Activated naive CD4-positive, alpha-beta T cell treated with anti-CD3 and anti-CD28 coated beads, Interleukin-2, amount 10 ng/mL, durations not matched to agents 7 days and 5 days (primary cell): ENCODE data around the gene CHD6.
"Not testable (repeated sequence)": the region's sequence is repeated elsewhere in the genome, so short reads cannot be mapped to it uniquely, and the experiment has no call there.

ENCODE experiments used
- CTCF ChIA-PET: fragments of 350-600 bp; sonication (Branson Sonifier 250); formaldehyde crosslinking; loops from one replicate; lab custom pipeline; 2021; ENCODE audit warnings: antibody characterized with exemption; lab: Charles Lee
- DNase-seq: peaks from one replicate; pipeline ENCODE4 v3.0.0-alpha.2; 2020
- H3K27ac Mint-ChIP-seq: one replicate; pipeline ENCODE4 v1.8.0; 2021; ENCODE audit warnings: mild to moderate bottlenecking, moderate library complexity, mixed read lengths
- H3K27me3 Mint-ChIP-seq: one replicate; pipeline ENCODE4 v1.8.0; 2021; ENCODE audit warnings: mild to moderate bottlenecking, mixed read lengths
- H3K36me3 Mint-ChIP-seq: one replicate; pipeline ENCODE4 v1.8.0; 2021; ENCODE audit warnings: mixed read lengths
- H3K4me1 Mint-ChIP-seq: one replicate; pipeline ENCODE4 v1.8.0; 2021; ENCODE audit warnings: mixed read lengths
- H3K4me3 Mint-ChIP-seq: one replicate; pipeline ENCODE4 v1.8.0; 2021; ENCODE audit warnings: mild to moderate bottlenecking, moderate library complexity, mixed read lengths
- H3K9me3 Mint-ChIP-seq: one replicate; pipeline ENCODE4 v1.8.0; 2021; ENCODE audit warnings: mixed read lengths

CHD6 gene

DNA sequence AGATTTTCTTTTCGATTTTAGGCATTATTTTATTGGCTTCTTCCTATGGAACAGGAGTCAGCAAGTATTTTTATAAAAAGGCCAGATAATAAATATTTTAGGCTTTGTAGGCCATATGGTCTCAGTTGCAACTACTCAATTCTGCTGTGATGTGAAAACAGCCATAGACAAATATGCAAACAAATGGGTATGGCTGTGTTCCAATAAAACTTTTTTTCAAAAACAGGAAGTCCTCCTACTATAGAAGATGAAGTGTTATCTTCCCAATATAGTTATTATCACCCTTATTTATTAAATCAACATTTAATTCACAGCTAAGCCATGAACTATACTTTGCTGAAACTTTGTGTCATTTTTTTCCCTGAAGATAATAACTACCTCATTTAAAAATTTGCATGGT lies 57.2 kb downstream of the CHD6 start:
- Mint-ChIP-seq H3K4me3 (no peak overlapping the region), H3K9me3 (peaks cover 12% of the 10 kb centered on the region), H3K27ac (no peak overlapping the region), H3K36me3 (peaks cover 16% of the 10 kb centered on the region), H3K27me3 (no peaks in the 10 kb centered on the region), H3K4me1 (no peaks in the 10 kb centered on the region)
- DNase-seq = no peak
- CTCF ChIA-PET = no interaction called here

DNA sequence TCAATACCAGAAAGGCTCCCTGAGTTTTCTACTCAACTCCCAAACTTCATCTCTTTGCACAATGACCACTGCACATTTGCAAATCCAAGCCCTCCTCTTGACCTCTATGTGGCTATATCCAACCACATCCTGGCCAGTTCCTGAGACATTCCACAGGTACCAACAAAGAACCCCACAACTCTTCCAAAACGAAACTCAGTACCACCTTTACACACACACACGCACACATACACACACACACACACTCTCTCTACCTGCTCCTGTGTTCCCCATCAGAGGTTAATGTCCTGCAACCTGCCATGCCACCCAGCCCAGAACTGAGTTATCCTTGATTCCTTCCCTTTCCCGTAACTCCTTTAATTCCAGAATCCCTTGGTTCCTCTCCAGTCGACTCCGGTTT lies 58.5 kb downstream of the CHD6 start:
- H3K36me3 Mint-ChIP-seq = peaks cover 12% of the 10 kb centered on the region
- no peak overlapping the region for H3K27ac Mint-ChIP-seq
- H3K4me1 Mint-ChIP-seq = no peaks in the 10 kb centered on the region
- no peak for DNase-seq
- peaks cover 12% of the 10 kb centered on the region for H3K9me3 Mint-ChIP-seq
- no peak overlapping the region for H3K4me3 Mint-ChIP-seq
- CTCF ChIA-PET = no interaction called here
- H3K27me3 Mint-ChIP-seq = no peaks in the 10 kb centered on the region

GRCh38 chr20:41553142-41553879 lies 64.9 kb downstream of the CHD6 start:
- peaks cover 26% of the 10 kb centered on the region for H3K36me3 Mint-ChIP-seq
- no peak overlapping the region for H3K27ac Mint-ChIP-seq
- DNase-seq = no peak
- no peaks in the 10 kb centered on the region for H3K4me1 Mint-ChIP-seq
- no peak overlapping the region for H3K4me3 Mint-ChIP-seq
- peaks cover 28% of the 10 kb centered on the region for H3K9me3 Mint-ChIP-seq
- CTCF ChIA-PET = no interaction called here
- H3K27me3 Mint-ChIP-seq = no peaks in the 10 kb centered on the region

GRCh38 chr20:41552295-41553068 lies 65.7 kb downstream of the CHD6 start:
- no peaks in the 10 kb centered on the region for H3K27me3 Mint-ChIP-seq
- CTCF ChIA-PET = interaction anchor here (1.0 kb wide), 1 partner anchor 25 kb away, joined by 3 read pairs; no protein-coding TSS in a partner anchor
- no peak overlapping the region for H3K27ac Mint-ChIP-seq
- peaks cover 27% of the 10 kb centered on the region for H3K36me3 Mint-ChIP-seq
- H3K9me3 Mint-ChIP-seq = peaks cover 25% of the 10 kb centered on the region
- H3K4me3 Mint-ChIP-seq = no peak overlapping the region
- H3K4me1 Mint-ChIP-seq = no peaks in the 10 kb centered on the region
- DNase-seq = no peak

DNA sequence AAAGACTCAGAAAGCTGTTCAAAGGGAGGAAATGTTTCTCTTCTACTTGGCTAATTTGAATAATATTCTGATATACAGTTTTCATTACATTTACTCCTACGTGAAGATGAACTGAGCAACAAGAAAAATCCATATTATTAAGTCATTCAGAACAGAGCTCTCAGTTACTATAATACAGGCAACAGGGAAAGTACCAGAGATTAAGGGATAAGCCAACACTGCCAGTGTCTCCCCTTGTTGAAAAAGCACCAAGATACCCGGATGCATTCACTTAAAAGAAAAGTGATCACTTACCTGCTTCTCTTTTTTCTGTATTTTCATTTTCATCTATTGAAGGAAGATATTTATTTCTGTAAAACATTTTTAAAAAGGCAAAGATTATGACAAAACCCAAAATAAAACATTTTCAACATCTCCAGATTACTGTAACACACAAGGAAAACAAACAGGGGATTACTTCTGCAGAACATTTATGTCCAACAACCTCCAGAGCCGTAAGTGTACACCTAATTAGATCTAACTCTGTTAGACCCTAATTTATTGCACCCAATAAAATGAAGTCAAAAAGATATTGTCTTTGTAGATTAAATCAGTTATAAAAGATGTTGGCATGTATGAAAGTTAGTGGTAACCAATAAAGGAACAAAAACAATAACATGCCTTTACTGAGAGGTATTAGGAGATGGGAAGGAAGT lies 67.0 kb downstream of the CHD6 start:
- Mint-ChIP-seq H3K27ac (no peak overlapping the region), H3K27me3 (no peaks in the 10 kb centered on the region), H3K4me3 (no peak overlapping the region), H3K9me3 (peaks cover 17% of the 10 kb centered on the region), H3K4me1 (no peaks in the 10 kb centered on the region), H3K36me3 (peaks cover 26% of the 10 kb centered on the region)
- no peak for DNase-seq
- CTCF ChIA-PET = interaction anchor here (1.0 kb wide), 1 partner anchor 24 kb away, joined by 3 read pairs; no protein-coding TSS in a partner anchor

GRCh38 chr20:41547221-41547620 lies 71.0 kb downstream of the CHD6 start:
- Mint-ChIP-seq H3K4me3 (no peak overlapping the region), H3K36me3 (peaks cover 19% of the 10 kb centered on the region), H3K27ac (no peak overlapping the region), H3K27me3 (no peaks in the 10 kb centered on the region), H3K4me1 (no peaks in the 10 kb centered on the region), H3K9me3 (peaks cover 8% of the 10 kb centered on the region)
- no peak for DNase-seq
- CTCF ChIA-PET = no interaction called here

GRCh38 chr20:41546535-41546934 lies 71.6 kb downstream of the CHD6 start:
- Mint-ChIP-seq H3K36me3 (peaks cover 19% of the 10 kb centered on the region), H3K4me1 (no peaks in the 10 kb centered on the region)
- CTCF ChIA-PET = no interaction called here

DNA sequence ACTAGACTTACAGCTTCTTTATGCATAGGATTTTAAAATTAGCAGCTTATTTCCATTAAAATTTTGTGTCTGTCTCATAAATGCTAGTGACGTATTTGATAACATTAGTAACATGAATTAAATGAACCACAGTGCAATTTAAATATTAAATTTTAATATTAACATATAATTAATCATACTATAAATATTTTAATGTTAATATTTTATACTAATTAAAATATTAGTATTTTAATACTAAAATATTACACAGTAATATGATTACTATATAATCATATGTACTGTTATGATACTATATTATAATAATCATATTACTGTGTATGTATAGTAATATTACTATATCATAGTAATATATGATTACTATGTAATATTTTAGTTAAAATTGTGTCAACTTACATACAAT lies 73.7 kb downstream of the CHD6 start:
- H3K36me3 Mint-ChIP-seq = peaks cover 8% of the 10 kb centered on the region
- H3K4me3 Mint-ChIP-seq = no peak overlapping the region
- no peaks in the 10 kb centered on the region for H3K9me3 Mint-ChIP-seq
- no peak overlapping the region for H3K27ac Mint-ChIP-seq
- H3K4me1 Mint-ChIP-seq = no peaks in the 10 kb centered on the region
- H3K27me3 Mint-ChIP-seq = no peaks in the 10 kb centered on the region
- DNase-seq = no peak
- CTCF ChIA-PET = interaction anchor here (0.7 kb wide), 1 partner anchor 14 kb away, joined by 3 read pairs; no protein-coding TSS in a partner anchor

More at GRCh38 chr20:41546535-41546934, 71.6 kb downstream of the CHD6 start:
- Mint-ChIP-seq H3K27ac (no peak overlapping the region), H3K4me3 (no peak overlapping the region), H3K27me3 (no peaks in the 10 kb centered on the region), H3K9me3 (peaks cover 8% of the 10 kb centered on the region)
- no peak for DNase-seq

- no peak overlapping the region for H3K4me3 Mint-ChIP-seq
- H3K36me3 Mint-ChIP-seq = peaks cover 12% of the 10 kb centered on the region
- no peak for DNase-seq
- no peaks in the 10 kb centered on the region for H3K4me1 Mint-ChIP-seq
- H3K27me3 Mint-ChIP-seq = no peaks in the 10 kb centered on the region
- CTCF ChIA-PET = no interaction called here
- no peak overlapping the region for H3K27ac Mint-ChIP-seq
- H3K9me3 Mint-ChIP-seq = peaks cover 4% of the 10 kb centered on the region
These were observed 77.3 kb downstream of the CHD6 start for GRCh38 chr20:41540918-41541317.

- CTCF ChIA-PET = no interaction called here
- H3K4me3 Mint-ChIP-seq = no peak overlapping the region
- H3K27ac Mint-ChIP-seq = no peak overlapping the region
- H3K36me3 Mint-ChIP-seq = peaks cover 12% of the 10 kb centered on the region
- H3K9me3 Mint-ChIP-seq = peaks cover 4% of the 10 kb centered on the region
- no peaks in the 10 kb centered on the region for H3K27me3 Mint-ChIP-seq
- DNase-seq = no peak
- H3K4me1 Mint-ChIP-seq = no peaks in the 10 kb centered on the region
These were observed 77.7 kb downstream of the CHD6 start for GRCh38 chr20:41540459-41540858.

- Mint-ChIP-seq H3K36me3 (peaks cover 12% of the 10 kb centered on the region), H3K4me1 (no peaks in the 10 kb centered on the region), H3K9me3 (peaks cover 4% of the 10 kb centered on the region), H3K27ac (no peak overlapping the region), H3K4me3 (no peak overlapping the region), H3K27me3 (no peaks in the 10 kb centered on the region)
- CTCF ChIA-PET = no interaction called here
- DNase-seq = no peak
These were observed 79.2 kb downstream of the CHD6 start for GRCh38 chr20:41538810-41539596.

GRCh38 chr20:41537865-41538264 lies 80.3 kb downstream of the CHD6 start:
- Mint-ChIP-seq H3K36me3 (peaks cover 17% of the 10 kb centered on the region), H3K27ac (no peak overlapping the region)
- CTCF ChIA-PET = no interaction called here

GRCh38 chr20:41535551-41535950 lies 82.6 kb downstream of the CHD6 start:
- DNase-seq, H3K27ac Mint-ChIP-seq, H3K4me1 Mint-ChIP-seq, CTCF ChIA-PET, H3K4me3 Mint-ChIP-seq, H3K27me3 Mint-ChIP-seq, H3K9me3 Mint-ChIP-seq: not testable (repeated sequence)
- H3K36me3 Mint-ChIP-seq = peaks cover 21% of the 10 kb centered on the region

More at GRCh38 chr20:41537865-41538264, 80.3 kb downstream of the CHD6 start:
- DNase-seq = no peak
- H3K4me3 Mint-ChIP-seq = no peak overlapping the region
- H3K9me3 Mint-ChIP-seq = peaks cover 4% of the 10 kb centered on the region
- no peaks in the 10 kb centered on the region for H3K4me1 Mint-ChIP-seq
- no peaks in the 10 kb centered on the region for H3K27me3 Mint-ChIP-seq

DNA sequence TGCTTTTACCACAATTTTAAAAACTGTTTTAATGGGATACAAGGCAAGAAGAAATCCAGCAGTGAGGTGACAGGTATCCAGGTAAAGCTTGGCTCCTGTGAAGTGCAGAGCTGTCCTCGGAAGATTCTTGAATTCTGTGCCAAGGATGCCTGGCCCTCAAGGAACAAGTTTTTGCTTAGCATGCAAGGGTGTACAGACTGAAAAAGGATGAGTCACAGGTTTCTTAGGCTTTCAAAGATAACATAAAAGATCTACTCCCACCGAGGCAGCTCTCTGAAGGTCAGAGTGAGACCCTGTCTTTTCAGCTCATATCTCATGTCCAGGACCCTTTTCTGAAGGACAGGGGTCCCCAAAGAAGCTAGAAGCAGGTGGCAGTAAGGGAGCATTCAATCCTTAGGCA lies 83.3 kb downstream of the CHD6 start:
- H3K4me3 Mint-ChIP-seq = no peak overlapping the region
- peaks cover 4% of the 10 kb centered on the region for H3K9me3 Mint-ChIP-seq
- no peak overlapping the region for H3K27ac Mint-ChIP-seq
- DNase-seq = no peak
- CTCF ChIA-PET = no interaction called here
- H3K36me3 Mint-ChIP-seq = peaks cover 21% of the 10 kb centered on the region
- no peaks in the 10 kb centered on the region for H3K27me3 Mint-ChIP-seq
- H3K4me1 Mint-ChIP-seq = no peaks in the 10 kb centered on the region
